H1 (cell line): ENCODE data around the gene PTF1A. TPM values are rescaled to one million over a fixed set of nuclear protein-coding genes. Genes with fewer than 3 reads are reported as not detected.
A peak's percentile ranks its signal among the peaks of the same experiment; 100 is the strongest.

Experiments used
- CTCF ChIA-PET: fragments of 300-600 bp; sonication (Branson Sonifier 250); formaldehyde crosslinking; loops from one replicate; lab custom pipeline; 2021; ENCODE audit not compliant: partially characterized antibody; lab: Charles Lee
- POLR2A ChIA-PET: fragments of 300-600 bp; sonication (Branson Sonifier 250); formaldehyde crosslinking; loops from one replicate; lab custom pipeline; 2021; ENCODE audit warnings: inconsistent platforms; ENCODE audit not compliant: partially characterized antibody; lab: Charles Lee
- DNase-seq, 2 experiments: peaks; one replicate each; pipeline versions ENCODE4 v3.0.0 to v3.0.0-alpha.2; 2010 to 2022; ENCODE audit warnings: low spot score in 2 of 2, low read depth in 1 of 2, mixed read lengths in 1 of 2
- FAIRE-seq: peaks from 2 replicates; lab custom pipeline; 2011; peaks lifted over from hg19 to GRCh38; lab: Jason Lieb, UNC
- H2AFZ ChIP-seq: 2 replicates; pipeline ENCODE4 v1.8.1; 2012; ENCODE audit warnings: low read length, inconsistent platforms
- H2AK5ac ChIP-seq: 2 replicates; pipeline ENCODE4 v1.6.1; 2013; ENCODE audit warnings: low read depth, low read length
- H2BK120ac ChIP-seq: replicated peaks from 2 replicates; pipeline ENCODE3; 2013; ENCODE audit warnings: low read depth, low read length, inconsistent platforms
- H2BK12ac ChIP-seq: 2 replicates; pipeline ENCODE4 v1.6.1; 2013; ENCODE audit warnings: low read depth, low read length
- H2BK15ac ChIP-seq: 2 replicates; pipeline ENCODE4 v1.6.1; 2013; ENCODE audit warnings: low read length
- H2BK20ac ChIP-seq: 2 replicates; pipeline ENCODE4 v1.6.1; 2013; ENCODE audit warnings: low read length
- H2BK5ac ChIP-seq: 2 replicates; pipeline ENCODE4 v1.6.1; 2013; ENCODE audit warnings: low read depth, low read length
- H3K14ac ChIP-seq: 2 replicates; pipeline ENCODE4 v1.6.1; 2013; ENCODE audit warnings: inconsistent platforms; ENCODE audit not compliant: insufficient read length
- H3K18ac ChIP-seq: 2 replicates; pipeline ENCODE4 v1.6.1; 2013; ENCODE audit warnings: low read length; ENCODE audit errors: extremely low read depth
- H3K23ac ChIP-seq: 2 replicates; pipeline ENCODE4 v1.6.1; 2013; ENCODE audit warnings: inconsistent platforms; ENCODE audit not compliant: insufficient read length
- H3K23me2 ChIP-seq: 2 replicates; pipeline ENCODE4 v1.6.1; 2013; ENCODE audit warnings: low read depth, low read length
- H3K27ac ChIP-seq: 2 replicates; pipeline ENCODE4 v1.6.1; 2011; ENCODE audit warnings: low read depth, low read length, inconsistent platforms
- H3K27me3 ChIP-seq, 4 experiments: replicated peaks in 1 of 4; 1 replicate in 1 of 4; 2 replicates in 3 of 4; pipeline versions ENCODE4 v1.6.1 to v1.8.1; 2011 to 2013; ENCODE audit warnings: low read length in 3 of 4, mild to moderate bottlenecking in 3 of 4, inconsistent platforms in 2 of 4, mixed read lengths in 2 of 4, moderate library complexity in 1 of 4; ENCODE audit not compliant: control insufficient read depth in 3 of 4, insufficient read depth in 3 of 4; ENCODE audit errors: extremely low read depth in 1 of 4
- H3K36me3 ChIP-seq, 4 experiments: 2 replicates each; pipeline versions ENCODE4 v1.6.1 to v1.8.1; 2011 to 2013; ENCODE audit warnings: mild to moderate bottlenecking in 4 of 4, low read length in 3 of 4, moderate library complexity in 2 of 4, control low read depth in 1 of 4, inconsistent platforms in 1 of 4; ENCODE audit not compliant: insufficient read depth in 4 of 4, control insufficient read depth in 2 of 4
- H3K4ac ChIP-seq: replicated peaks from 2 replicates; pipeline ENCODE3; 2013; ENCODE audit warnings: low read length, low read depth, mixed read lengths, inconsistent platforms; ENCODE audit not compliant: insufficient read length
- H3K4me1 ChIP-seq, 4 experiments: replicated peaks in 1 of 4; 1 replicate in 1 of 4; 2 replicates in 3 of 4; pipeline versions ENCODE4 v1.6.1 to v1.8.1; 2011 to 2013; ENCODE audit warnings: low read length in 3 of 4, inconsistent platforms in 2 of 4, mixed read lengths in 1 of 4; ENCODE audit not compliant: insufficient read depth in 4 of 4, control insufficient read depth in 3 of 4
- H3K4me2 ChIP-seq, 2 experiments: 2 replicates each; pipeline versions ENCODE4 v1.6.1 to v1.8.1; 2011 to 2013; ENCODE audit warnings: low read depth in 2 of 2, low read length in 2 of 2, control low read depth in 1 of 2, inconsistent platforms in 1 of 2, mild to moderate bottlenecking in 1 of 2; ENCODE audit not compliant: insufficient read depth in 1 of 2
- H3K4me3 ChIP-seq, 4 experiments: fragments of 200-600, 300-600 bp in 1 of 4; sonication (generic), shearing (Covaris generic), sonication (Bioruptor Twin) in 1 of 4; 2 replicates each; pipeline versions ENCODE4 v1.5.1 to v1.8.1; 2011 to 2016; ENCODE audit warnings: low read length in 4 of 4, low read depth in 3 of 4, control low read depth in 2 of 4, inconsistent platforms in 2 of 4, mild to moderate bottlenecking in 2 of 4, mixed read lengths in 1 of 4, moderate library complexity in 1 of 4; ENCODE audit not compliant: insufficient read depth in 2 of 4; ENCODE audit errors: extremely low read depth in 1 of 4
- H3K56ac ChIP-seq: replicated peaks from 2 replicates; pipeline ENCODE3; 2013; ENCODE audit warnings: low read depth, mild to moderate bottlenecking, mixed read lengths, low read length, inconsistent platforms; ENCODE audit not compliant: insufficient read length
- H3K79me1 ChIP-seq: 2 replicates; pipeline ENCODE4 v1.6.1; 2013; ENCODE audit warnings: low read depth, low read length, control low read depth
- H3K79me2 ChIP-seq, 2 experiments: 2 replicates each; pipeline versions ENCODE4 v1.6.1 to v1.8.1; 2012 to 2013; ENCODE audit warnings: low read length in 2 of 2, mild to moderate bottlenecking in 2 of 2, inconsistent platforms in 1 of 2; ENCODE audit not compliant: insufficient read depth in 2 of 2, control insufficient read depth in 1 of 2
- H3K9ac ChIP-seq, 4 experiments: replicated peaks in 1 of 4; 1 replicate in 1 of 4; 2 replicates in 3 of 4; pipeline versions ENCODE4 v1.6.1 to v1.8.1; 2011 to 2013; ENCODE audit warnings: low read depth in 3 of 4, low read length in 3 of 4, control low read depth in 2 of 4, mild to moderate bottlenecking in 2 of 4, moderate library complexity in 2 of 4, inconsistent platforms in 1 of 4; ENCODE audit errors: extremely low read depth in 1 of 4
- H3K9me3 ChIP-seq, 2 experiments: 2 replicates each; pipeline versions ENCODE4 v1.6.1 to v1.8.1; 2012 to 2013; ENCODE audit warnings: mild to moderate bottlenecking in 2 of 2, moderate library complexity in 2 of 2, control low read depth in 1 of 2, inconsistent platforms in 1 of 2, low read depth in 1 of 2, low read length in 1 of 2, mixed read lengths in 1 of 2; ENCODE audit not compliant: insufficient read depth in 2 of 2
- H4K20me1 ChIP-seq, 2 experiments: replicated peaks in 1 of 2; 2 replicates each; pipeline versions ENCODE3 to v1.8.1; 2011 to 2013; ENCODE audit warnings: inconsistent platforms in 2 of 2, low read length in 2 of 2, mild to moderate bottlenecking in 1 of 2; ENCODE audit not compliant: insufficient read depth in 2 of 2, control insufficient read depth in 1 of 2
- H4K5ac ChIP-seq: 2 replicates; pipeline ENCODE4 v1.6.1; 2013; ENCODE audit warnings: low read length, low read depth, mixed read lengths, inconsistent platforms; ENCODE audit not compliant: insufficient read length
- H4K8ac ChIP-seq: 2 replicates; pipeline ENCODE4 v1.8.0; 2013; ENCODE audit warnings: mild to moderate bottlenecking, moderate library complexity, low read length, inconsistent platforms; ENCODE audit not compliant: insufficient read depth; ENCODE audit errors: extremely low read depth
- H4K91ac ChIP-seq: replicated peaks from 2 replicates; pipeline ENCODE3; 2013; ENCODE audit warnings: low read length, mixed read lengths, inconsistent platforms; ENCODE audit not compliant: insufficient read length
- EZH2 ChIP-seq: fragments of 200-600 bp; sonication (generic); IDR thresholded peaks from 2 replicates; pipeline ENCODE4 v1.7.1; 2012; ENCODE audit warnings: low read depth, mild to moderate bottlenecking, moderate library complexity, low read length, inconsistent platforms; ENCODE audit not compliant: severe bottlenecking
- JUN ChIP-seq: IDR thresholded peaks from 2 replicates; pipeline ENCODE4 v1.6.1; 2011; ENCODE audit warnings: low read depth, mild to moderate bottlenecking, improper control_type of control experiment, low read length
- POLR2A ChIP-seq, 2 experiments: IDR thresholded peaks; 1 replicate in 1 of 2; 2 replicates in 1 of 2; pipeline ENCODE4 v1.6.1; 2011; ENCODE audit warnings: low read depth in 2 of 2, low read length in 2 of 2, mild to moderate bottlenecking in 2 of 2; ENCODE audit errors: control extremely low read depth in 1 of 2
- RFX5 ChIP-seq: IDR thresholded peaks from 2 replicates; pipeline ENCODE4 v1.6.1; 2011; ENCODE audit warnings: low read depth, low read length, improper control_type of control experiment, borderline replicate concordance
- SRF ChIP-seq: IDR thresholded peaks from 2 replicates; pipeline ENCODE4 v1.6.1; 2011; ENCODE audit warnings: mild to moderate bottlenecking, low read depth, low read length, moderate library complexity
- WGBS, 2 experiments: shearing (Covaris generic) in 1 of 2; methylation state at CpG; one replicate each; pipeline versions ENCODE4 v1.1.6 to v1.1.7; 2013 to 2015; ENCODE audit warnings: low lambda C conversion rate in 2 of 2, mixed read lengths in 2 of 2, inconsistent platforms in 1 of 2, low coverage in 1 of 2, missing lambda C conversion rate in 1 of 2; ENCODE audit not compliant: insufficient replicate concordance in 2 of 2, insufficient coverage in 1 of 2, insufficient read length in 1 of 2; ENCODE audit errors: extremely low coverage in 1 of 2, missing lambda C conversion rate in 1 of 2; 5-methylcytosine and 5-hydroxymethylcytosine counted together
- long read RNA-seq, 2 experiments: library from RNA in 1 of 2; library from capped mRNA in 1 of 2; stranded (forward); transcript quantifications; one replicate each; pipeline ENCODE4 v2.0.0, GENCODE V29; 2021; ENCODE audit warnings: inconsistent platforms in 1 of 2
- polyA minus RNA-seq, 3 experiments: library from RNA; depleted of rRNA, polyadenylated mRNA; stranded (reverse); fragments of >200 nt; gene quantifications; 1 replicate in 2 of 3; 2 replicates in 1 of 3; pipeline ENCODE4 v1.2.3, GENCODE V29; 2011
- polyA plus RNA-seq, 7 experiments: library from polyadenylated mRNA; depleted of rRNA in 3 of 7; stranded (reverse) in 5 of 7; unstranded in 2 of 7; fragments of >200 nt in 5 of 7; fragments of 200-250 nt in 2 of 7; gene quantifications; 1 replicate in 5 of 7; 2 replicates in 1 of 7; 4 replicates in 1 of 7; pipeline versions ENCODE4 v1.2.1 to v1.2.3, GENCODE V29; 2011 to 2013; ENCODE audit warnings: missing spikeins in 2 of 7, mixed read lengths in 2 of 7
- total RNA-seq: library from RNA; stranded (reverse); fragmentation: NEBNext Ultra II Directional; extraction: Animal tissue kit (Norgen Biotek cat#: 25700); gene quantifications from 2 replicates; pipeline ENCODE4 v1.2.1, GENCODE V29; 2021
- TF ChIP-seq, protein P1 (sequence below): IDR thresholded peaks from 2 replicates; pipeline ENCODE4 v1.6.1; 2012; ENCODE audit warnings: inconsistent platforms

PTF1A gene, protein sequence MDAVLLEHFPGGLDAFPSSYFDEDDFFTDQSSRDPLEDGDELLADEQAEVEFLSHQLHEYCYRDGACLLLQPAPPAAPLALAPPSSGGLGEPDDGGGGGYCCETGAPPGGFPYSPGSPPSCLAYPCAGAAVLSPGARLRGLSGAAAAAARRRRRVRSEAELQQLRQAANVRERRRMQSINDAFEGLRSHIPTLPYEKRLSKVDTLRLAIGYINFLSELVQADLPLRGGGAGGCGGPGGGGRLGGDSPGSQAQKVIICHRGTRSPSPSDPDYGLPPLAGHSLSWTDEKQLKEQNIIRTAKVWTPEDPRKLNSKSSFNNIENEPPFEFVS
- total RNA-seq (not detected in 2 replicates), polyA plus RNA-seq (2011; rRNA removed) (not detected in 2 replicates), polyA minus RNA-seq (2011; rRNA and poly(A)+ RNA removed) (not detected in 2 replicates)
- polyA plus RNA-seq (2011; cell fraction: cytosol; rRNA removed) = not detected
- polyA plus RNA-seq (2011; cell fraction: nucleus; rRNA removed) = not detected
- polyA plus RNA-seq (2012, experiment 1 of 2) = not detected in 4 replicates
- not detected for polyA plus RNA-seq (2012, experiment 2 of 2)
- polyA plus RNA-seq (2013, experiment 1 of 2) = not detected
- polyA plus RNA-seq (2013, experiment 2 of 2) = not detected
- not detected for polyA minus RNA-seq (2011; cell fraction: cytosol; rRNA and poly(A)+ RNA removed)
- not detected for polyA minus RNA-seq (2011; cell fraction: nucleus; rRNA and poly(A)+ RNA removed)
- long read RNA-seq, experiment 1 = 0 reads
- long read RNA-seq, experiment 2 = 0 reads

GRCh38 chr10:23191764-23192711 is at the start of gene PTF1A:
TSS of gene PTF1A (plus strand) at chr10:23192312. CDS start at chr10:23192531, 219 bp downstream.
- Histone ChIP-seq H3K79me1 (no peaks in the 10 kb centered on the region), H2AFZ (peak within 1 kb of the TSS; percentile 65; the same call in 1 of the 2 replicates), H3K27me3 (peaks cover 95 to 100% (median 99%) of the 10 kb centered on the region in 4 experiments), H3K36me3 (peaks cover 0 to 13% (median 0%) of the 10 kb centered on the region in 4 experiments; a peak in 1 of 8 replicates), H4K20me1 (peaks cover 13 to 28% of the 10 kb centered on the region in 2 experiments), H2BK5ac (no peak within 1 kb of the TSS), H3K9me3 (no peaks in the 10 kb centered on the region), H3K14ac (no peak within 1 kb of the TSS), H3K9ac (no peak within 1 kb of the TSS), H4K5ac (no peak within 1 kb of the TSS), H3K4ac (no peak within 1 kb of the TSS), H3K18ac (no peak within 1 kb of the TSS; the same call in 1 of the 2 replicates), H3K4me3 (peak within 1 kb of the TSS; percentile 17 to 54 (median 25); a peak in 7 of 8 replicates), H3K79me2 (no peaks in the 10 kb centered on the region), H3K23me2 (peaks cover 5% of the 10 kb centered on the region; the same call in 1 of the 2 replicates), H3K56ac (no peak within 1 kb of the TSS), H2AK5ac (no peak within 1 kb of the TSS), H2BK12ac (no peak within 1 kb of the TSS; the same call in 1 of the 2 replicates), H3K23ac (no peak within 1 kb of the TSS), H3K27ac (no peak within 1 kb of the TSS), H4K8ac (peak within 1 kb of the TSS; percentile 82), H2BK15ac (no peak within 1 kb of the TSS), H3K4me1 (peaks cover 4 to 15% (median 10%) of the 10 kb centered on the region in 4 experiments), H4K91ac (no peak within 1 kb of the TSS), H2BK20ac (no peak within 1 kb of the TSS), H3K4me2 (peak within 1 kb of the TSS; percentile 65 to 76), H2BK120ac (no peak within 1 kb of the TSS)
- FAIRE-seq (no peak), DNase-seq (peak in 1 of 2 experiments; percentile 60)
- ChIA-PET CTCF (interaction anchor here (0.5 to 1.9 kb wide), 6 partner anchors 14 to 102 kb away, joined by 3 to 9 read pairs (median 4); no protein-coding TSS in a partner anchor), POLR2A (interaction anchor here (1.2 kb wide), 1 partner anchor 19 kb away, joined by 3 read pairs; no protein-coding TSS in a partner anchor)
- WGBS, 2 experiments = 0% methylated on average over 52 of the region's 107 CpGs; no CpG with 5 or more reads in 1 of the 2 experiments
- no peak for TF ChIP-seq POLR2A (IDR thresholded peaks at IDR 0.05; ENCODE audit: control extremely low read depth in 1 of 2, low read depth in 2 of 2, low read length in 2 of 2)
- no peak for TF ChIP-seq JUN
- TF ChIP-seq SRF = no peak
- TF ChIP-seq, protein P1, sequence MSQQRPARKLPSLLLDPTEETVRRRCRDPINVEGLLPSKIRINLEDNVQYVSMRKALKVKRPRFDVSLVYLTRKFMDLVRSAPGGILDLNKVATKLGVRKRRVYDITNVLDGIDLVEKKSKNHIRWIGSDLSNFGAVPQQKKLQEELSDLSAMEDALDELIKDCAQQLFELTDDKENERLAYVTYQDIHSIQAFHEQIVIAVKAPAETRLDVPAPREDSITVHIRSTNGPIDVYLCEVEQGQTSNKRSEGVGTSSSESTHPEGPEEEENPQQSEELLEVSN = peak; percentile 44
- TF ChIP-seq EZH2 = peak; percentile 93
- TF ChIP-seq RFX5 = no peak
